ENCODE measurements around the gene POLD1. TPM values are rescaled to one million over a fixed set of nuclear protein-coding genes. Genes with fewer than 3 reads are reported as not detected.

The POLD1 gene
- total RNA-seq, 1 experiment from 2014 or later, result 31.9 TPM

DNA sequence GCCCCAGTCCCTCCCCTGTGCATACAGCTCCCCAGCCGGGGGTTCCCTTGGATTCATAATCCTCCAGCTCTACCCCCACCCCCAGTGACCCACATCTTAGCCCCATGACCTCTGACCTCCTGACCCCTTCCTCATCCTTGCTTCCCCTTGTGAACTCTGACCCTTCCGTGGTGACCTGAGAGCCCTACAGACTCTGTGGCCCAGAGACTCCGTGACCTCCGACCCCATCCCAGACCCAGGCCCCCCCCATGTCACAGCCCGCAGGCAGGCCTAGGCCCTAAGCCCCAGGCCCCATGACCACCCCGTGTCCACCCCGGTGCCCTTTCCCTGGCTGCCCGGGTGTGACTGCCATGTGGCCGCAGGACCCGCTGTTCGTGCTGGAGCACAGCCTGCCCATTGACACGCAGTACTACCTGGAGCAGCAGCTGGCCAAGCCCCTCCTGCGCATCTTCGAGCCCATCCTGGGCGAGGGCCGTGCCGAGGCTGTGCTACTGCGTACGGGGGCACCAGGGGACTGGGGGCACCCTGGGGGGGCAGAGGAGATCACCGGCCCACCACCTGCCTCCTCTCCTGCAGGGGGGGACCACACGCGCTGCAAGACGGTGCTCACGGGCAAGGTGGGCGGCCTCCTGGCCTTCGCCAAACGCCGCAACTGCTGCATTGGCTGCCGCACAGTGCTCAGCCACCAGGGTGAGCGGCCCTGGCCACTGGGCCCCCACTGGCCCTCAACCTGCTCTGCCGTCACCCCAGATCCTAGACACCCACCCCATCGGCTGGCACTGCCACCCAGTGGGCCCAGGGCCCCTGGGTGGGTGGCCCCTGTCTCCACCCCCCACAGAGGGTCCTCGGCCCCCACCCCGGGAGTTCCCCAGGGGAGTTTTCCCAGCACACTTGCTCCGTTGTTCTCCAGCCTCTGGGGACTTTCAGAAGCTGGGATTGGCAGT is 32.2 kb downstream of the POLD1 start:
- DNase-seq (ENCODE audit: unreplicated experiment), result no peak
- Mint-ChIP-seq H3K36me3 (ENCODE audit: insufficient read depth, unreplicated experiment) (no peaks in the 10 kb centered on the region), H3K27ac (ENCODE audit: low read depth, unreplicated experiment) (no peak overlapping the region), H3K9me3 (ENCODE audit: unreplicated experiment) (no peaks in the 10 kb centered on the region), H3K4me1 (ENCODE audit: insufficient read depth, unreplicated experiment) (no peaks in the 10 kb centered on the region), H3K4me3 (ENCODE audit: unreplicated experiment) (no peak overlapping the region), H3K27me3 (ENCODE audit: insufficient read depth, unreplicated experiment) (peaks cover 15% of the 10 kb centered on the region)
- intact Hi-C loops (cut with micrococcal nuclease), result no loop called here
- POLR2A ChIA-PET, result no interaction called here
- TF ChIP-seq, protein P1, sequence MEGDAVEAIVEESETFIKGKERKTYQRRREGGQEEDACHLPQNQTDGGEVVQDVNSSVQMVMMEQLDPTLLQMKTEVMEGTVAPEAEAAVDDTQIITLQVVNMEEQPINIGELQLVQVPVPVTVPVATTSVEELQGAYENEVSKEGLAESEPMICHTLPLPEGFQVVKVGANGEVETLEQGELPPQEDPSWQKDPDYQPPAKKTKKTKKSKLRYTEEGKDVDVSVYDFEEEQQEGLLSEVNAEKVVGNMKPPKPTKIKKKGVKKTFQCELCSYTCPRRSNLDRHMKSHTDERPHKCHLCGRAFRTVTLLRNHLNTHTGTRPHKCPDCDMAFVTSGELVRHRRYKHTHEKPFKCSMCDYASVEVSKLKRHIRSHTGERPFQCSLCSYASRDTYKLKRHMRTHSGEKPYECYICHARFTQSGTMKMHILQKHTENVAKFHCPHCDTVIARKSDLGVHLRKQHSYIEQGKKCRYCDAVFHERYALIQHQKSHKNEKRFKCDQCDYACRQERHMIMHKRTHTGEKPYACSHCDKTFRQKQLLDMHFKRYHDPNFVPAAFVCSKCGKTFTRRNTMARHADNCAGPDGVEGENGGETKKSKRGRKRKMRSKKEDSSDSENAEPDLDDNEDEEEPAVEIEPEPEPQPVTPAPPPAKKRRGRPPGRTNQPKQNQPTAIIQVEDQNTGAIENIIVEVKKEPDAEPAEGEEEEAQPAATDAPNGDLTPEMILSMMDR (IDR thresholded peaks at IDR 0.05; ENCODE audit: unreplicated experiment), result no peak
- BruUV-seq (replicated peaks), result no TSS peak
- CTCF ChIA-PET, result no interaction called here

DNA sequence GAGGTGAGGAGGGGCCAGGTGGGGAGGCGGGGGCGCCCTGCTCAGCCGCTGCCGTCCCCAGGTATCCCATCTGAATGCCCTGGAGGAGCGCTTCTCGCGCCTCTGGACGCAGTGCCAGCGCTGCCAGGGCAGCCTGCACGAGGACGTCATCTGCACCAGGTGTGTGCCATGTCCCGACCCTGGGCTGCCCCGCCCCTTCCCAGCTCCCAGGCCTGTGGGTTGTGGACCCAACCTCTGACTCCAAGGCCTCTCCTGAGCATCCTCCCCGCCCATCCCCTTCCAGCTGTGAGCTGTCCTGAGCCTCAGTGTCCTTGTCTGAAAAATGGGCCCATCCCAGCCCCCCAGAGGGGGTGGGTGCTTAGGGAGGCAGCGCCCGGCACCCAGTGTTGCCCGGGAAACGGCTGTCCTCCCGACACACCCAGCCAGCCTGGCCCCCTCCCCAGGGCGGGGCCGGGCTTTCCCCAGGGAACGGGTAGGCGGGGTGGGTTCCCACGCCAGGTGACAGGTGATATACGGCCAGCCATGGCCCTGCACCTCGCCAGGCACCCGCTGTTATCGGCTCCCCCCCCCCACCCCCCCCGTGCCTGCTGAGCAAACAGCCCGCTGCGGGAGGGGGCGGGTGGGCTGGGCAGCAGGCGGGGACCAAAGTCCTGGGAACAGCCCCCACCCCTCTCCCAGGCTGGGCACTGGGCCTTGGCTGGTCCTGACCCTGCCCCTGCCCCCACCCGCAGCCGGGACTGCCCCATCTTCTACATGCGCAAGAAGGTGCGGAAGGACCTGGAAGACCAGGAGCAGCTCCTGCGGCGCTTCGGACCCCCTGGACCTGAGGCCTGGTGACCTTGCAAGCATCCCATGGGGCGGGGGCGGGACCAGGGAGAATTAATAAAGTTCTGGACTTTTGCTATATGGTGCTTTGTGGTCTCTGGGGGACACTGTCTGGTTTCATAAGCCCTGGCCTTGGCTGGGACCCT is 33.2 kb downstream of the POLD1 start:
- intact Hi-C loops (cut with micrococcal nuclease), result no loop called here
- Mint-ChIP-seq H3K4me3 (ENCODE audit: unreplicated experiment) (no peak overlapping the region), H3K27me3 (ENCODE audit: insufficient read depth, unreplicated experiment) (peaks cover 15% of the 10 kb centered on the region), H3K9me3 (ENCODE audit: unreplicated experiment) (no peaks in the 10 kb centered on the region), H3K27ac (ENCODE audit: low read depth, unreplicated experiment) (no peak overlapping the region), H3K36me3 (ENCODE audit: insufficient read depth, unreplicated experiment) (no peaks in the 10 kb centered on the region), H3K4me1 (ENCODE audit: insufficient read depth, unreplicated experiment) (no peaks in the 10 kb centered on the region)
- CTCF ChIA-PET, result no interaction called here
- POLR2A ChIA-PET, result no interaction called here
- TF ChIP-seq, protein P1 (IDR thresholded peaks at IDR 0.05; ENCODE audit: unreplicated experiment), result no peak
- no peak for DNase-seq (ENCODE audit: unreplicated experiment)
- BruUV-seq (replicated peaks), result no TSS peak

DNA sequence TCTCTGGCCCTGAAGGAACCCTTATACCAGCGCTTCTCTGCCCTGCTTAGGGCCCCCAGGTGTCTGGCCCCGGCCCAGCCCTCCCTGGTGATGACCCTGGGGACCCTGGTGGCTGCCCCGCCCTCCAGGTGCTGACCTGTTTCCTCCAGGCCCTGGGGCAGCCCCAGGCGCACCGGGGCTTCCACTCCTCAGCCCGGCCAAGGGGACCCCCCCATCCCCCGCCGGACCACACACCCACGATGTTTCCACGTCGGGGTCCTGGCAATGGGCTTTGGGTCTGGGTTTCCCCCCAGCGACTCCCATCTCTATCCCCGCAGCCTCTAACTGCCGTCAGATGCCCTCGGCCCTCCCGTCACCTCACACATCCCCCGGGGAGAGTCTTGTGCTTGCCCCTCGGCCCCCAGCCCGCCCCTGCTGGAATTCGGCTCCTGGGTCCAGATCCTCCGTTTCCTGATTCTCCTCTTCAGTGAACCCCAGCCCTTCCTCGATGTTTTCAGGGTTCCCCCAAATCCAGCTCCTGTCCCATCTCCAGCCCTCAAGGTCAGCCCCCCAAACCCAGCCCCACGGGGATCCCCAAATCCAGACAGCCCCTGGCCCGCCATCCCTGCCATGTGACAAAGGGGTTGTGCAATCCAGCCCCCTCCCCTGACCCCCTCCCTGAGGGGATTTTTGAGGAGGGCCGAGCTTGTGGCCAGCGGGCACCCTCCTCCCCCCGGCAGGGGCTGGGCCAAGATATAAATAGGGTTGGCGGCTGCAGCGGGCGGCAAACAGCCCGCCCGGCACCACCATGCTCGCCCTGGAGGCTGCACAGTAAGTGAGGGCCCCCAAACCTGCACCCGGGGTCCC is 34.3 kb downstream of the POLD1 start, which contains the start of gene SPIB:
Gene SPIB (plus strand): TSS at position 763 of the 846 bp plus-strand sequence. CDS start 25 bp downstream, at position 788.
- TF ChIP-seq, protein P1 (IDR thresholded peaks at IDR 0.05; ENCODE audit: unreplicated experiment), result no peak
- ChIA-PET POLR2A (no interaction called here), CTCF (no interaction called here)
- Mint-ChIP-seq H3K27ac (ENCODE audit: low read depth, unreplicated experiment) (no peak within 1 kb of the TSS), H3K4me1 (ENCODE audit: insufficient read depth, unreplicated experiment) (no peaks in the 10 kb centered on the region), H3K9me3 (ENCODE audit: unreplicated experiment) (no peaks in the 10 kb centered on the region), H3K27me3 (ENCODE audit: insufficient read depth, unreplicated experiment) (peaks cover 15% of the 10 kb centered on the region), H3K36me3 (ENCODE audit: insufficient read depth, unreplicated experiment) (no peaks in the 10 kb centered on the region), H3K4me3 (ENCODE audit: unreplicated experiment) (no peak within 1 kb of the TSS)
- intact Hi-C loops (cut with micrococcal nuclease), result no loop called here
- no peak for DNase-seq (ENCODE audit: unreplicated experiment)
- no TSS peak for BruUV-seq (replicated peaks)

Measured in MCF 10A (cell line).